HEK293 (cell line): ENCODE results near the gene NUP85.
A peak's percentile ranks its signal among the peaks of the same experiment; 100 is the strongest.

Experiments
- GLI4 ChIP-seq: fragments of 450-650 bp; formaldehyde crosslinking; IDR thresholded peaks from 2 replicates; pipeline ENCODE4 v1.5.1; 2016; ENCODE audit warnings: missing biosample characterization, missing genetic modification characterization
- GLIS2 ChIP-seq: fragments of 450-650 bp; formaldehyde crosslinking; IDR thresholded peaks from 2 replicates; pipeline ENCODE4 v1.5.1; 2016; ENCODE audit warnings: missing biosample characterization, missing genetic modification characterization
- KLF8 ChIP-seq: fragments of 450-650 bp; formaldehyde crosslinking; IDR thresholded peaks from 2 replicates; pipeline ENCODE4 v1.5.1; 2016; ENCODE audit warnings: missing biosample characterization, missing genetic modification characterization
- MEIS1 ChIP-seq: sonication (generic); formaldehyde crosslinking; IDR thresholded peaks from 2 replicates; pipeline ENCODE4 v1.8.1; 2022; ENCODE audit warnings: missing genetic modification reagents, mild to moderate bottlenecking, borderline replicate concordance
- SP7 ChIP-seq: fragments of 450-650 bp; formaldehyde crosslinking; IDR thresholded peaks from 2 replicates; pipeline ENCODE4 v1.5.1; 2016; ENCODE audit warnings: missing biosample characterization, missing genetic modification characterization
- YY1 ChIP-seq: fragments of 450-650 bp; formaldehyde crosslinking; IDR thresholded peaks from 2 replicates; pipeline ENCODE4 v1.5.1; 2018; ENCODE audit warnings: missing biosample characterization, missing genetic modification characterization
- ZBTB20 ChIP-seq: fragments of 450-650 bp; formaldehyde crosslinking; IDR thresholded peaks from 2 replicates; pipeline ENCODE4 v1.5.1; 2016; ENCODE audit warnings: missing biosample characterization, missing genetic modification characterization
- ZFHX2 ChIP-seq: fragments of 450-650 bp; formaldehyde crosslinking; conservative IDR thresholded peaks from 2 replicates; pipeline ENCODE4 v1.5.1; 2016; ENCODE audit warnings: missing biosample characterization, missing genetic modification characterization
- ZNF140 ChIP-seq: fragments of 450-650 bp; formaldehyde crosslinking; IDR thresholded peaks from 2 replicates; pipeline ENCODE4 v1.5.1; 2016; ENCODE audit warnings: missing biosample characterization, missing genetic modification characterization
- ZNF19 ChIP-seq: fragments of 450-650 bp; formaldehyde crosslinking; IDR thresholded peaks from 2 replicates; pipeline ENCODE4; 2016; ENCODE audit warnings: missing biosample characterization, missing genetic modification characterization, low read depth
- ZNF2 ChIP-seq: fragments of 450-650 bp; formaldehyde crosslinking; IDR thresholded peaks from 2 replicates; pipeline ENCODE4 v1.5.1; 2016; ENCODE audit warnings: missing biosample characterization, missing genetic modification characterization
- ZNF202 ChIP-seq: fragments of 450-650 bp; formaldehyde crosslinking; IDR thresholded peaks from 2 replicates; pipeline ENCODE4 v1.5.1; 2016; ENCODE audit warnings: missing biosample characterization, missing genetic modification characterization, borderline replicate concordance
- ZNF341 ChIP-seq: fragments of 450-650 bp; formaldehyde crosslinking; IDR thresholded peaks from 2 replicates; pipeline ENCODE4; 2016; ENCODE audit warnings: low read depth, missing biosample characterization, missing genetic modification characterization
- ZNF366 ChIP-seq: fragments of 450-650 bp; formaldehyde crosslinking; conservative IDR thresholded peaks from 2 replicates; pipeline ENCODE4 v1.5.1; 2016; ENCODE audit warnings: missing biosample characterization, missing genetic modification characterization
- ZNF394 ChIP-seq: fragments of 450-650 bp; formaldehyde crosslinking; IDR thresholded peaks from 2 replicates; pipeline ENCODE4 v1.5.1; 2016; ENCODE audit warnings: missing biosample characterization, missing genetic modification characterization, mild to moderate bottlenecking, moderate library complexity, borderline replicate concordance
- ZNF404 ChIP-seq: fragments of 450-650 bp; formaldehyde crosslinking; IDR thresholded peaks from 2 replicates; pipeline ENCODE4 v1.5.1; 2017; ENCODE audit warnings: missing biosample characterization, missing genetic modification characterization
- ZNF433 ChIP-seq: fragments of 450-650 bp; formaldehyde crosslinking; IDR thresholded peaks from 2 replicates; pipeline ENCODE4 v1.5.1; 2016; ENCODE audit warnings: missing biosample characterization, missing genetic modification characterization, low read depth
- ZNF514 ChIP-seq: fragments of 450-650 bp; formaldehyde crosslinking; IDR thresholded peaks from 2 replicates; pipeline ENCODE4 v1.5.1; 2016; ENCODE audit warnings: missing biosample characterization, missing genetic modification characterization
- ZNF677 ChIP-seq: fragments of 450-650 bp; IDR thresholded peaks from 2 replicates; pipeline ENCODE4 v1.5.0; 2018; ENCODE audit warnings: missing biosample characterization, mild to moderate bottlenecking, missing genetic modification characterization, moderate library complexity
- ZNF768 ChIP-seq: fragments of 450-650 bp; formaldehyde crosslinking; IDR thresholded peaks from 2 replicates; pipeline ENCODE4 v1.5.1; 2018; ENCODE audit warnings: missing biosample characterization, mild to moderate bottlenecking, missing genetic modification characterization
- TF ChIP-seq, protein P1 (sequence below): fragments of 450-650 bp; formaldehyde crosslinking; IDR thresholded peaks from 2 replicates; pipeline ENCODE4 v1.5.1; 2016; ENCODE audit warnings: missing biosample characterization, missing genetic modification characterization, low read depth
- TF ChIP-seq, protein P2 (sequence below): fragments of 450-650 bp; formaldehyde crosslinking; IDR thresholded peaks from 2 replicates; pipeline ENCODE4 v1.5.1; 2017; ENCODE audit warnings: missing biosample characterization, missing genetic modification characterization
- TF ChIP-seq, protein P3 (sequence below): fragments of 450-650 bp; formaldehyde crosslinking; IDR thresholded peaks from 2 replicates; pipeline ENCODE4 v1.5.1; 2016; ENCODE audit warnings: missing biosample characterization, missing genetic modification characterization
- TF ChIP-seq, protein P4 (sequence below): fragments of 450-650 bp; formaldehyde crosslinking; IDR thresholded peaks from 2 replicates; pipeline ENCODE4 v1.5.1; 2016; ENCODE audit warnings: missing biosample characterization, missing genetic modification characterization
- TF ChIP-seq, protein P5 (sequence below): fragments of 450-650 bp; formaldehyde crosslinking; IDR thresholded peaks from 2 replicates; pipeline ENCODE4 v1.5.1; 2017; ENCODE audit warnings: missing biosample characterization, missing genetic modification characterization
- TF ChIP-seq, protein P6 (sequence below): fragments of 450-650 bp; formaldehyde crosslinking; IDR thresholded peaks from 2 replicates; pipeline ENCODE4 v1.5.1; 2016; ENCODE audit warnings: missing biosample characterization, missing genetic modification characterization

Gene NUP85

DNA sequence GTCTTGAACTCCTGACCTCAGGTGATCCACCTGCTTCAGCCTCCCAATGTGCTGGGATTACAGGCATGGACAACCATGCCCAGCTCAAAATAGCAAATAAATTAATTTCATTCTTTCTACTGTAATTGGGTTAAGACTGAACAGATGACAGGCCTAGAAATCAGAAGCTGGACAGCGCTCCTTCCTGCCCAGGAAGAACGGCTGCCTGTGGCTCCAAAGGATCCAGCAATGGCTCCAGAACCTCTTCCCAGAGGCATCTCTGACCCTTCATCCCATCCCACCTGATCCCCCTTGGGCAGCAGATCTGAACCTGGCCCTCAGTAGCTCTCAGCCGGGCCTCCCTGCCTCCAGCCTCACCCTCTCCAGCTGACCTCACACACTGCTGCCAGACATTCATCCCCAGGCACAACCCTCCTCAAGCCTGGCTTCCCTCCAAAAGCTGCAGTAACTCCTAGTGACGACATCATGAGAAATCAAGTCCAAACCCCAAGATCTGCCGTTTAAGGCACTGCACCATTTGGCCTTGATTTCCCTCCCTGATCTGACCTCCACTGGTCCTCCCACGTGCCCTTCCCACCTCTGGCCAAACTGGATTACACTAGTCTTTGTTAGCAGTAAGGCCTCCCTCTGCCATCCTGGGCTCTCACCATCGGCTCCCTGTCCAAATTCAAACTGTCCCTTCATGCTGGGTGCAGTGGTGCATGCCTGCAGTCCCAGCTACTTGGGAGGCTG lies 68.7 kb downstream of the NUP85 start (continued):
- TF ChIP-seq KLF8 (tag by site-specific recombination) (peak; percentile 58; the same call in 1 of the 2 replicates), GLI4 (tag by site-specific recombination) (no peak), ZNF202 (tag by site-specific recombination) (no peak), ZNF2 (tag by site-specific recombination) (no peak; the same call in 1 of the 2 replicates), ZNF514 (tag by site-specific recombination) (no peak), ZNF404 (tag by site-specific recombination) (no peak), ZNF677 (no peak), ZBTB20 (tag by site-specific recombination) (peak; percentile 30; the same call in 1 of the 2 replicates), ZNF366 (tag by site-specific recombination) (peak; percentile 68), ZNF140 (tag by site-specific recombination) (no peak), ZNF433 (tag by site-specific recombination) (no peak), MEIS1 (no peak), ZNF394 (tag by site-specific recombination) (0 out of 2 replicates have a peak, but pooled peaks have one; percentile 32), ZNF768 (tag by site-specific recombination) (no peak), ZNF19 (tag by site-specific recombination) (no peak), GLIS2 (tag by site-specific recombination) (peak; percentile 59; the same call in 1 of the 2 replicates), ZNF341 (no peak), YY1 (no peak), SP7 (tag by site-specific recombination) (peak; percentile 71), ZFHX2 (tag by site-specific recombination) (peak; percentile 62)
- TF ChIP-seq, protein P1, sequence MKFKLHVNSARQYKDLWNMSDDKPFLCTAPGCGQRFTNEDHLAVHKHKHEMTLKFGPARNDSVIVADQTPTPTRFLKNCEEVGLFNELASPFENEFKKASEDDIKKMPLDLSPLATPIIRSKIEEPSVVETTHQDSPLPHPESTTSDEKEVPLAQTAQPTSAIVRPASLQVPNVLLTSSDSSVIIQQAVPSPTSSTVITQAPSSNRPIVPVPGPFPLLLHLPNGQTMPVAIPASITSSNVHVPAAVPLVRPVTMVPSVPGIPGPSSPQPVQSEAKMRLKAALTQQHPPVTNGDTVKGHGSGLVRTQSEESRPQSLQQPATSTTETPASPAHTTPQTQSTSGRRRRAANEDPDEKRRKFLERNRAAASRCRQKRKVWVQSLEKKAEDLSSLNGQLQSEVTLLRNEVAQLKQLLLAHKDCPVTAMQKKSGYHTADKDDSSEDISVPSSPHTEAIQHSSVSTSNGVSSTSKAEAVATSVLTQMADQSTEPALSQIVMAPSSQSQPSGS (tag by site-specific recombination), result peak; percentile 90
- TF ChIP-seq, protein P2, sequence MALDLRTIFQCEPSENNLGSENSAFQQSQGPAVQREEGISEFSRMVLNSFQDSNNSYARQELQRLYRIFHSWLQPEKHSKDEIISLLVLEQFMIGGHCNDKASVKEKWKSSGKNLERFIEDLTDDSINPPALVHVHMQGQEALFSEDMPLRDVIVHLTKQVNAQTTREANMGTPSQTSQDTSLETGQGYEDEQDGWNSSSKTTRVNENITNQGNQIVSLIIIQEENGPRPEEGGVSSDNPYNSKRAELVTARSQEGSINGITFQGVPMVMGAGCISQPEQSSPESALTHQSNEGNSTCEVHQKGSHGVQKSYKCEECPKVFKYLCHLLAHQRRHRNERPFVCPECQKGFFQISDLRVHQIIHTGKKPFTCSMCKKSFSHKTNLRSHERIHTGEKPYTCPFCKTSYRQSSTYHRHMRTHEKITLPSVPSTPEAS (tag by site-specific recombination), result no peak; the same call in 1 of the 2 replicates
- TF ChIP-seq, protein P3, sequence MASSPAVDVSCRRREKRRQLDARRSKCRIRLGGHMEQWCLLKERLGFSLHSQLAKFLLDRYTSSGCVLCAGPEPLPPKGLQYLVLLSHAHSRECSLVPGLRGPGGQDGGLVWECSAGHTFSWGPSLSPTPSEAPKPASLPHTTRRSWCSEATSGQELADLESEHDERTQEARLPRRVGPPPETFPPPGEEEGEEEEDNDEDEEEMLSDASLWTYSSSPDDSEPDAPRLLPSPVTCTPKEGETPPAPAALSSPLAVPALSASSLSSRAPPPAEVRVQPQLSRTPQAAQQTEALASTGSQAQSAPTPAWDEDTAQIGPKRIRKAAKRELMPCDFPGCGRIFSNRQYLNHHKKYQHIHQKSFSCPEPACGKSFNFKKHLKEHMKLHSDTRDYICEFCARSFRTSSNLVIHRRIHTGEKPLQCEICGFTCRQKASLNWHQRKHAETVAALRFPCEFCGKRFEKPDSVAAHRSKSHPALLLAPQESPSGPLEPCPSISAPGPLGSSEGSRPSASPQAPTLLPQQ (tag by site-specific recombination), result peak; percentile 56
- TF ChIP-seq, protein P4, sequence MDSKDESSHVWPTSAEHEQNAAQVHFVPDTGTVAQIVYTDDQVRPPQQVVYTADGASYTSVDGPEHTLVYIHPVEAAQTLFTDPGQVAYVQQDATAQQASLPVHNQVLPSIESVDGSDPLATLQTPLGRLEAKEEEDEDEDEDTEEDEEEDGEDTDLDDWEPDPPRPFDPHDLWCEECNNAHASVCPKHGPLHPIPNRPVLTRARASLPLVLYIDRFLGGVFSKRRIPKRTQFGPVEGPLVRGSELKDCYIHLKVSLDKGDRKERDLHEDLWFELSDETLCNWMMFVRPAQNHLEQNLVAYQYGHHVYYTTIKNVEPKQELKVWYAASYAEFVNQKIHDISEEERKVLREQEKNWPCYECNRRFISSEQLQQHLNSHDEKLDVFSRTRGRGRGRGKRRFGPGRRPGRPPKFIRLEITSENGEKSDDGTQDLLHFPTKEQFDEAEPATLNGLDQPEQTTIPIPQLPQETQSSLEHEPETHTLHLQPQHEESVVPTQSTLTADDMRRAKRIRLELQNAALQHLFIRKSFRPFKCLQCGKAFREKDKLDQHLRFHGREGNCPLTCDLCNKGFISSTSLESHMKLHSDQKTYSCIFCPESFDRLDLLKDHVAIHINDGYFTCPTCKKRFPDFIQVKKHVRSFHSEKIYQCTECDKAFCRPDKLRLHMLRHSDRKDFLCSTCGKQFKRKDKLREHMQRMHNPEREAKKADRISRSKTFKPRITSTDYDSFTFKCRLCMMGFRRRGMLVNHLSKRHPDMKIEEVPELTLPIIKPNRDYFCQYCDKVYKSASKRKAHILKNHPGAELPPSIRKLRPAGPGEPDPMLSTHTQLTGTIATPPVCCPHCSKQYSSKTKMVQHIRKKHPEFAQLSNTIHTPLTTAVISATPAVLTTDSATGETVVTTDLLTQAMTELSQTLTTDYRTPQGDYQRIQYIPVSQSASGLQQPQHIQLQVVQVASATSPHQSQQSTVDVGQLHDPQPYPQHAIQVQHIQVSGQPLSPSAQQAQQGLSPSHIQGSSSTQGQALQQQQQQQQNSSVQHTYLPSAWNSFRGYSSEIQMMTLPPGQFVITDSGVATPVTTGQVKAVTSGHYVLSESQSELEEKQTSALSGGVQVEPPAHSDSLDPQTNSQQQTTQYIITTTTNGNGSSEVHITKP (tag by site-specific recombination), result peak; percentile 82
- TF ChIP-seq, protein P5, sequence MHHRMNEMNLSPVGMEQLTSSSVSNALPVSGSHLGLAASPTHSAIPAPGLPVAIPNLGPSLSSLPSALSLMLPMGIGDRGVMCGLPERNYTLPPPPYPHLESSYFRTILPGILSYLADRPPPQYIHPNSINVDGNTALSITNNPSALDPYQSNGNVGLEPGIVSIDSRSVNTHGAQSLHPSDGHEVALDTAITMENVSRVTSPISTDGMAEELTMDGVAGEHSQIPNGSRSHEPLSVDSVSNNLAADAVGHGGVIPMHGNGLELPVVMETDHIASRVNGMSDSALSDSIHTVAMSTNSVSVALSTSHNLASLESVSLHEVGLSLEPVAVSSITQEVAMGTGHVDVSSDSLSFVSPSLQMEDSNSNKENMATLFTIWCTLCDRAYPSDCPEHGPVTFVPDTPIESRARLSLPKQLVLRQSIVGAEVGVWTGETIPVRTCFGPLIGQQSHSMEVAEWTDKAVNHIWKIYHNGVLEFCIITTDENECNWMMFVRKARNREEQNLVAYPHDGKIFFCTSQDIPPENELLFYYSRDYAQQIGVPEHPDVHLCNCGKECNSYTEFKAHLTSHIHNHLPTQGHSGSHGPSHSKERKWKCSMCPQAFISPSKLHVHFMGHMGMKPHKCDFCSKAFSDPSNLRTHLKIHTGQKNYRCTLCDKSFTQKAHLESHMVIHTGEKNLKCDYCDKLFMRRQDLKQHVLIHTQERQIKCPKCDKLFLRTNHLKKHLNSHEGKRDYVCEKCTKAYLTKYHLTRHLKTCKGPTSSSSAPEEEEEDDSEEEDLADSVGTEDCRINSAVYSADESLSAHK (tag by site-specific recombination), result no peak
- TF ChIP-seq, protein P6, sequence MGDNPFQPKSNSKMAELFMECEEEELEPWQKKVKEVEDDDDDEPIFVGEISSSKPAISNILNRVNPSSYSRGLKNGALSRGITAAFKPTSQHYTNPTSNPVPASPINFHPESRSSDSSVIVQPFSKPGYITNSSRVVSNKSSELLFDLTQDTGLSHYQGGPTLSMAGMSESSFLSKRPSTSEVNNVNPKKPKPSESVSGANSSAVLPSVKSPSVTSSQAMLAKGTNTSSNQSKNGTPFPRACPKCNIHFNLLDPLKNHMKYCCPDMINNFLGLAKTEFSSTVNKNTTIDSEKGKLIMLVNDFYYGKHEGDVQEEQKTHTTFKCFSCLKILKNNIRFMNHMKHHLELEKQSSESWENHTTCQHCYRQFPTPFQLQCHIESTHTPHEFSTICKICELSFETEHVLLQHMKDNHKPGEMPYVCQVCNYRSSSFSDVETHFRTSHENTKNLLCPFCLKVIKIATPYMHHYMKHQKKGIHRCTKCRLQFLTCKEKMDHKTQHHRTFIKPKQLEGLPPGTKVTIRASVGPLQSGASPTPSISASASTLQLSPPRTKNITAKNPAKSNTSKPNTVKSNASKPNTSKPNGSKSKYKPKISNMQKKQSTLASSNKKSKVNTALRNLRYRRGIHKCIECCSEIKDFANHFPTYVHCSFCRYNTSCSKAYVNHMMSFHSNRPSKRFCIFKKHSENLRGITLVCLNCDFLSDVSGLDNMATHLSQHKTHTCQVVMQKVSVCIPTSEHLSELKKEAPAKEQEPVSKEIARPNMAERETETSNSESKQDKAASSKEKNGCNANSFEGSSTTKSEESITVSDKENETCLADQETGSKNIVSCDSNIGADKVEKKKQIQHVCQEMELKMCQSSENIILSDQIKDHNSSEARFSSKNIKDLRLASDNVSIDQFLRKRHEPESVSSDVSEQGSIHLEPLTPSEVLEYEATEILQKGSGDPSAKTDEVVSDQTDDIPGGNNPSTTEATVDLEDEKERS (tag by site-specific recombination), result 0 out of 2 replicates have a peak, but pooled peaks have one; percentile 63
